ENCODE measurements around the gene PNLIPRP2. TPM values are rescaled to one million over a fixed set of nuclear protein-coding genes. Genes with fewer than 3 reads are reported as not detected.

The PNLIPRP2 gene
- total and polyA plus RNA-seq, 2 of the 8 experiments (the other 6 are each of a cell fraction or from before 2014, with no cell fraction given) = 0.11 TPM; not detected in 1

GRCh38 chr10:116636976-116637375, 16.2 kb downstream of the PNLIPRP2 start:
- ChIA-PET CTCF (ENCODE audit: partially characterized antibody) (interaction anchor here (1.6 kb wide), 1 partner anchor 10 kb away, joined by 4 read pairs; no protein-coding TSS in a partner anchor), POLR2A (ENCODE audit: partially characterized antibody) (no interaction called here)
- no peak overlapping the region for H2BK5ac ChIP-seq (ENCODE audit: low read depth, low read length)
- no peaks in the 10 kb centered on the region for H3K79me2 ChIP-seq (ENCODE audit: control insufficient read depth in 1 of 2, insufficient read depth in 2 of 2, low read length in 2 of 2)
- no peak overlapping the region for H3K14ac ChIP-seq (ENCODE audit: insufficient read length)
- H4K8ac ChIP-seq (ENCODE audit: extremely low read depth, insufficient read depth, low read length) = no peak overlapping the region
- no peak overlapping the region for H3K18ac ChIP-seq (ENCODE audit: extremely low read depth, low read length)
- H3K79me1 ChIP-seq (ENCODE audit: low read depth, low read length) = no peaks in the 10 kb centered on the region
- FAIRE-seq (no peak), DNase-seq (ENCODE audit: low read depth in 1 of 2, low spot score in 2 of 2) (no peak)
- no peak overlapping the region for H4K91ac ChIP-seq (replicated peaks; ENCODE audit: insufficient read length, low read length)
- H3K27ac ChIP-seq (ENCODE audit: low read depth, low read length) = no peak overlapping the region
- no peak overlapping the region for H3K4me3 ChIP-seq (ENCODE audit: extremely low read depth in 1 of 4, insufficient read depth in 2 of 4, low read depth in 3 of 4, low read length in 4 of 4)
- H2AK5ac ChIP-seq (ENCODE audit: low read depth, low read length) = no peak overlapping the region
- no peak overlapping the region for H3K23ac ChIP-seq (ENCODE audit: insufficient read length)
- H3K23me2 ChIP-seq (ENCODE audit: low read depth, low read length) = peaks cover 4% of the 10 kb centered on the region; the same call in 1 of the 2 replicates
- no peaks in the 10 kb centered on the region for H3K36me3 ChIP-seq (ENCODE audit: control insufficient read depth in 2 of 4, insufficient read depth in 4 of 4, low read length in 3 of 4)
- H2BK20ac ChIP-seq (ENCODE audit: low read length) = no peak overlapping the region
- no peak overlapping the region for H4K5ac ChIP-seq (ENCODE audit: insufficient read length, low read depth, low read length)
- H2BK120ac ChIP-seq (replicated peaks; ENCODE audit: low read depth, low read length) = no peak overlapping the region
- no peak overlapping the region for H3K4me2 ChIP-seq (ENCODE audit: insufficient read depth in 1 of 2, low read depth in 2 of 2, low read length in 2 of 2)
- no peaks in the 10 kb centered on the region for H4K20me1 ChIP-seq (replicated peaks in 1 of 2; ENCODE audit: control insufficient read depth in 1 of 2, insufficient read depth in 2 of 2, low read length in 2 of 2)
- TF ChIP-seq KDM1A (IDR thresholded peaks at IDR 0.05; ENCODE audit: borderline replicate concordance, low read length) (no peak), USF2 (IDR thresholded peaks at IDR 0.05; ENCODE audit: low read length) (peak; percentile 55), RFX5 (IDR thresholded peaks at IDR 0.05; ENCODE audit: borderline replicate concordance, low read depth, low read length) (no peak)
- no peak overlapping the region for H3K4ac ChIP-seq (replicated peaks; ENCODE audit: insufficient read length, low read depth, low read length)
- H2BK12ac ChIP-seq (ENCODE audit: low read depth, low read length) = no peak overlapping the region
- H3K27me3 ChIP-seq (replicated peaks in 1 of 4; ENCODE audit: control insufficient read depth in 3 of 4, extremely low read depth in 1 of 4, insufficient read depth in 3 of 4, low read length in 3 of 4) = no peaks in the 10 kb centered on the region
- no peak overlapping the region for H3K9ac ChIP-seq (replicated peaks in 1 of 4; ENCODE audit: extremely low read depth in 1 of 4, low read depth in 3 of 4, low read length in 3 of 4)
- no peak overlapping the region for H3K56ac ChIP-seq (replicated peaks; ENCODE audit: insufficient read length, low read depth, low read length)
- no peaks in the 10 kb centered on the region for H3K9me3 ChIP-seq (ENCODE audit: insufficient read depth in 2 of 2, low read depth in 1 of 2, low read length in 1 of 2)
- no peak overlapping the region for H2AFZ ChIP-seq (ENCODE audit: low read length)
- H3K4me1 ChIP-seq (replicated peaks in 1 of 4; ENCODE audit: control insufficient read depth in 3 of 4, insufficient read depth in 4 of 4, low read length in 3 of 4) = peaks cover 0 to 3% (median 0%) of the 10 kb centered on the region in 4 experiments; a peak in 1 of 7 replicates
- 64% methylated on average over 2 of the region's 2 CpGs; no CpG with 5 or more reads in 1 of the 2 experiments for WGBS, 2 experiments (ENCODE audit: extremely low coverage in 1 of 2, insufficient coverage in 1 of 2, insufficient read length in 1 of 2, insufficient replicate concordance in 2 of 2, low coverage in 1 of 2, low lambda C conversion rate in 2 of 2, missing lambda C conversion rate in 1 of 2)
- H2BK15ac ChIP-seq (ENCODE audit: low read length) = no peak overlapping the region
